Fibroblast of skin of left quadriceps (primary cell): Measurements from ENCODE around the gene ATP2B2.

Source experiments
- DNase-seq, 2 experiments: peaks; one replicate each; pipeline ENCODE4 v3.0.0-alpha.2; 2013; ENCODE audit warnings: low read depth in 2 of 2

Gene ATP2B2

DNA sequence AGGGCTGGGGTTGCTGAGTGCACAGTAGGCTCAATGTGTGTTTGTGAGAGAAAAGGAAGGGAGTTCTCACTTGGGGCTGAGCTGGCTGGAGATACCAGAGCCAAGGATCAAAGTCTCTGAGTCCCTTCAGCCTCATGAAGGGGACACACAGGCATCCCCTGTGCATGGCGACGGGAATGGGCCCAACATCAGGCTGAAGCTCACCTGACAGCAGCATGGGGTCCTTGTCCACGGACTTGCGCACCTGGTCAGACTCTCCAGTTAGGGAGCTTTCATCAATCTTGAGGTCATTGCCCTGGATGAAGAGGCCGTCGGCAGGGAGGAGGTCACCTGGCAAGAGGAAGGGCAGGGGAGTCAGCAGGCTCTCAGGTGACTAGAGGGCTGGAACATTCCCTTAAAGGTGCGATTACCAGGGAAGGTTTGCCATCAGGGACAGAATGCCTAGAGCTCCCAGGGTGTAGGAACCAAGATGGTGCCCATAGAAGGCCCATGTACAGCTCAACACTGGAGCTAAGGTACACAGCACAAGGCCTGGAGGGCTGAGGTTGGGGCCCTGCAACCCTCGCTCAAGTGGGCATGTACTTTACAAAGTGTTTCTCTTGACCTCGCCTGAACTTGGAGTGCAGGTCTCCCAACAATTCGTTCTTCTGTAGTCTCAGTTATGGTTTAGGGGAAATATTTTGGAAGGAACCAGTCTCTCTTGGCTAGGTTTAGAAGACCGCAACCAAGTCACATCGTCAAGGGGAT, 104.5 kb downstream of the ATP2B2 start:
- no peak for DNase-seq

DNA sequence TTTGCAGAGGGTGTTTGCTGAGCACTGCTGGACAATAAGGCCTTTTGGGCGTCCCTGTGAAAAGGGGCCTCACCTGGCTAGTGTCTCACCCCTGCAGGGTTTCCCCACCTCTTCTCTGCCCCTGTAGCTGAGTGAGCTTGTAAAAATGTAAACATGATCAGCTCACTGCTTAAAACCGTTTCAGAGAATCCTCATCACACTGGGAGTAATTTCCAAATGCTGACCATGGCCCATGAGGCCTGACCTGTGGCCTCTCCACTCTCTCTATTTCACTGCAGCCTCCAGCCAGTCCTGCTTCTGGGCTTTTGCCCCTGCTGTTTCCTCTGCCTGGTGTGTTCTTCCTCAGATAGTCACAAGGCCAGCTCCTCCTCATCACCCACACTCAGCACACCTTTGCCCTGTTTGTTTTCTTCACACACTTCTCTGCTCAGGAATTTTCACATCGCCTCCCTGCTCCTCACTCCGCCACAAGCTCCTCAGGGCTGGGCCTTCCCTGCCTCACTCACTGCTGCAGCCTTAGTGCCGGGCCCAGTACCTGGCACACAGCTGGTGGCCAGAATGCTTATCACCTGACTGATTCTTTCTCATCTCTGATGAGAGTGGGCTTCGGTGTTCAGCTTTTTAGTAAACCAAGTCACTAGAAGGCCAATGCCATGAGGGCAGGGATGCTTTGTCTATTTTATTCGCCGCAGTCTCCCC, 105.2 kb downstream of the ATP2B2 start:
- no peak for DNase-seq

DNA sequence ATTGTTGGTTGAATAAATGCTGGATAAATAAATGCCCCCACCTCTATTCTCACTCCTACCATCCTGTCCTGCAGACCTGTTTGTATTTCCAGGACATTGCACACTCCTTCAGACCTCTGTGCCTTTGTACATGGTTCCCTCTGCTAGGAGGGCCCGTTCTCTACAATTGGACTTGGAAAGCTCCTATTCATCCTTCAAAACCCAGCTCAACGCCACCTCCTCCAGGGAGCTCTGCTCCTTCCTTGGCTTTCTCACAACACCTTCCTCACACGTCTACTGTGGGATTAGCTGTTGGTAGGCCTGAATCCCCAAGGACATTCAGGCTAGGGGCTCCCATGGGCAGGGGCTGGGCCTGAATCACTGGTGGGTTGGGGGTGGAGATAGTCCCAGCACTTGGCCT, 105.8 kb downstream of the ATP2B2 start:
- no peak for DNase-seq

DNA sequence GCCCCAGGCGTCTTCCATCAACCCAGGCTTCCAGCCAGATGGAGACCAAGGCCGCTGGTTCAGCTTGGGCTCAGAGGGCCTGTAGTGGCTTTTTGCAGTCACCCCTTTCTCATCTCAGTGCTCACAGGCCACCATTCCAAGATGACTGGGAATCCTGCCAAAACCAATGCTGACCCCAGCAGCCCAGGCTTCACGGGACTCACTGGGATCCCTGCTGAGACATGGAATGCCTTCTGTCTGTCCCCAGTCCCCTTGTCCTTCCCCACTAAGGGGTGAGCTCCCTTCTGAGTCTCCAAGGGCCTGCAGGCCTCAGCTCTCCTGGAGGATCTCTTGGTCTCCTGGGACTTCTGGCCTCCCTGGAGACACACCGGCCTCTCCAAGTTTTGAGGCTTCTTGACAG, 107.0 kb downstream of the ATP2B2 start:
- no peak for DNase-seq

- no peak for DNase-seq
Observed at GRCh38 chr3:10397879-10398278, 107.5 kb downstream of the ATP2B2 start.

DNA sequence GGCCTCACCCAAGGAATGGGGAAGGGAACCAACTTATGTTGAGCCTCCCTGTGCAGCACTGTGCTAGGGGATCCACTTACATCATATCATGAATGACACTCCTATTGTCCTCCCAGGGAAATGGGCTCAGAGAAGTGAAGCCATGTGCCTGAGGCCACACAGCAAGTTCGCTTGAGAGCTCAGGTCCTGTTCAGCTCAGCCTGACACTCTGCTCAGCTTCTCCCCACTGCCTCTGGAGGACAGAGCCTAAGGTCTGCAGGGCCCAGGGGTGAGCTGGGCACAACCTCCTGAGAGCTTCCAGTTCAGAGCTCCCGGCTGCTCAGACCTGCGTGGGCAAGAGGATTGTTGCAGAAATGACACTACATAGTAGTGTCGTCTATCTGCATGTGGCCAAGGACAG, 108.5 kb downstream of the ATP2B2 start:
- DNase-seq = no peak

GRCh38 chr3:10396083-10396482, 109.3 kb downstream of the ATP2B2 start:
- DNase-seq = no peak

DNA sequence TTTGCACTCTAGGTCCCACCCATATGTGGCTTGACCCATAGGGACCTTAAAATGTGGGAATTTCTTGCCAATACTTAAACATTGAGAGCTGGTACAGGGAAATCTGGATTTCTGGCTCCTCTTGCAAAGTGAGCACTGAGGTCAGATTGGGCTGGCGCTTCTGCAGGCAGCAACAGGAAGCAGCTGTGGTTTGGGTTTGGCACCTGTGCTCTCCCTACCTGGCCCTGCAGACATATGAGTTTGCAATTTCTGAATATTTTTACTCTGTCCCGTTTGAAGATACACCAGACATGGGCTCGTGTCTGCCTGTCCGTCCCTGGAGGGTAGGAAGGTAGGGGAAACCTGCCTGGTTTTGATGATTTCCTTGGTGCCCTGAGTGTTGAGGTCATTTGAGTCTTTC, 109.7 kb downstream of the ATP2B2 start:
- no peak for DNase-seq

DNA sequence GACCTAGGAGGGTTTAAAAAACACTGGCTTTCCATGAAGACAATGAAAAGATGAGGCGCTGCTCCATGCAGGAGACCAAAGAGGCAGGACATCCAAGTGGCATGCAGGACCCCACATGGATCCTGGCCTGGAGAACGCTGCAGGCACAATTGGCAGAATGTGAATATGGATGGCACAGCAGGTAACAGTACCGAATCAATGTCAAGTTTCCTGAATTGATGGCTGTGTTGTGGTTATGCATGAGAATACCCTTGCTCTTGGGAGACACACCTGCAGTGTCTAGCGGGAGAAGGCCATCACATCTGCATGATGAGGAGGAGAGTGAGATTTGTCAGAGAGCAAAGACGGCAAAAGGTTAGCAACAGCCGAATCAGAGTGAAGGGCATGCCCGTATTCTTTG, 110.2 kb downstream of the ATP2B2 start:
- DNase-seq = no peak

DNA sequence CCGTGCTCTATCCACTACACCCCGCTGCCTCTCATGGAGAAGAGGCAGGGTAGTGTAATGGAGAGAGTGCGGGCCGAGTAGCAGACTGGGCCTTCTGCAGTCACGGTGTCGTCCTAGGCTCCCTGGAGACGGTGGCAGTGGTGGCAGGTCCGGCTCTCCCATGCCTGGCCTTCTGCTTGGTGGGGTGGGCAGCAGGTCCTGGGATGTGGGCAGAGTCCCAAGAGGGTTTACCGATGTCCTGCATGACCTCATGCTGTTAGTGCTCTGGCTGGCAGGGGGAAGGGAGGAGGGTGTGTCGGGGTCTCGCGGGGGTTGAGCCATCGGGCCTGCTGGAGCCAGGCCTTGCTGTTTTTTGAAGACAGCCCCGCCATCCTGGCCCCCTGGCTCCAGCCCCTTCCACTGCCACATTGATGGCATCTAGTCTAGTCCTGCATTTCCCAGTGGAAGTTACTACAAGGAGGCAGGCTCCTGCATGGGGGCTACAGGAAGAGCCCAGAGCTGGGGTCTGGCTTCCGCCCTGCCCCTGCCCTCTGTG, 110.8 kb downstream of the ATP2B2 start:
- DNase-seq = no peak

GRCh38 chr3:10393514-10393913, 111.9 kb downstream of the ATP2B2 start:
- DNase-seq = no peak

- no peak for DNase-seq
Observed at GRCh38 chr3:10392906-10393461, 112.4 kb downstream of the ATP2B2 start.

- DNase-seq = no peak
Observed at GRCh38 chr3:10392244-10392643, 113.1 kb downstream of the ATP2B2 start.

DNA sequence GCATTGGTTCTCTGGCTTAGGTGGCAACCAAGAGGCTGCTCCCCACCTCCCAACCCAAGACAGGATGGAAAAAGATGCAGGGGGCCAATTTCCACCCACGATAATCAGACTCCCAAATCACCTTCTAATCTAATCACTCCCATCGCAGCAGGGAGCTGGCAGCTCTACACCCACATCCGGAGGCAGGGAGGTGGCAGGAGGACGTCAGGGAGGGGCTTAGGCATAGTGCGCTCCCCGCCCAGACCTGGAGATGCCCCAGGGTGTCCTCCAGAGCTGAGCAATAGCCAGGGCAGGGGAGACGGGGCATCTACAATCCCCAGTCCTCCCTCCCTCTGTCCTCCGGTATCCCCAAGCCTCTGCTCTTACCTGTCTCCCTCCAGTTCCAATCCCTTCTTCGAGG, 114.0 kb downstream of the ATP2B2 start:
- DNase-seq = no peak

DNA sequence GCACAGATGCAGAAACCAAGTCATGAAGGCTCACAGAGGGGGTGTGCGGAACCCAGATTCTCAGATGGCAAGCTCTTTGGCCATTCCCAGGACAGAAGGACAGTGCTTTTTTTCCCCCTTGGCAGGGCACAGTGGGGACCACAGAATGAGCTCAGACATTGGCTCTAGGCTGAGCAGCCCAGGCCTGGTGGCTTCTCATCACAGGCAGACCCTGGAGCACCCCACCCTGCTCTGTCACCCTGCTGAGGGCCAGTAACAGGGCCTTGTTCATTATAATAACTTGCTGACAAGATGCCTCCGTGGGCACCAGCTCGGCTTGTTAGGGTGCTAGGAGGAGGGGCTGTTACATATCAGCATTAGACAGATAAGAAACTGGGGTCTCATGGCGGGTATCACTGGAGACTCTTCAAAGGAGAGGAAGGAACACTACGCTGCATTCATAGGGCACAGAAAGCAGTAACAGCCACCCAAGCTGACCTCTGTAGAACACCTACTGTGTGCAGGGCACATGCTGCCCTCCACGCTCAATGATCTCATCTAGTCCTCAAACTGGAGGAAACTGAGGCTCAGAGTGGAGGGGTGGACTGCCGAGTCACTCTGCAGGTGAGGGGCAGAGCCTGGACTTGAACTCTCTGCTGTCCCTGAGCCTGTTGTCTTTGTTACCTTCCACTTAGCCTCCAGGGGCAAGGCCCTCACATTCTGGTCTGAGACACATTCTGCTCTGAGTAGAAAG, 114.6 kb downstream of the ATP2B2 start:
- no peak for DNase-seq

DNA sequence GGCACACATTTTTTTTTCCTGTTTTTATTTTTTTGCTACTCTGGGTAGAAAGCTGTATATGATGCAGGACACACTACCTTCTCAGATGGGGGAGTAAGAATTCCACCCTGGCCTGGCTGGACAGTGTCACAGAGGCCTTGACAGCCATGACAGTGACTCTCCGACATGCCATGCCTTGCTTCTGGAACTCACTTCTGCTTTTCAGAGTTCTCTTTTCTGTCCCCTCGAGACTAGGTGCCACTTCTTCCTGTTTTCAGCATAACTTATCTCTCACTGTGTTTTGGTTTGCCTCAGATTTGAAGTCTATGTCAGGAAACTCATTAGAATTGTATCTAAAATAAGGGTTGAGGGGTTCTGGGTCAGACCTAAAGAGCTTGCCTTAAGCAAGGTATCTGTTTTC, 115.4 kb downstream of the ATP2B2 start:
- DNase-seq = no peak

- DNase-seq = no peak
Observed at GRCh38 chr3:10389339-10389738, 116.0 kb downstream of the ATP2B2 start.

GRCh38 chr3:10387881-10388609, 117.3 kb downstream of the ATP2B2 start:
- no peak for DNase-seq

- no peak for DNase-seq
Observed at GRCh38 chr3:10386121-10386520, 119.3 kb downstream of the ATP2B2 start.

- DNase-seq = no peak
Observed at GRCh38 chr3:10384541-10385360, 120.6 kb downstream of the ATP2B2 start.

- no peak for DNase-seq
Observed at GRCh38 chr3:10383850-10384248, 121.5 kb downstream of the ATP2B2 start.
